Endothelial cell of umbilical vein (primary cell): ENCODE results near the gene CIP2A. TPM values are rescaled to one million over a fixed set of nuclear protein-coding genes. Genes with fewer than 3 reads are reported as not detected.

ENCODE experiments used
- BruUV-seq: library from RNA; stranded (reverse); fragments of 400-500 nt; replicated peaks from 2 replicates; lab custom pipeline; 2021; lab: Mats Ljungman, UMichigan
- CTCF ChIA-PET: fragments of 300-600, 350-600 bp; sonication (Branson Sonifier 250); formaldehyde crosslinking; loops from one replicate; lab custom pipeline; 2021; ENCODE audit warnings: antibody characterized with exemption, inconsistent platforms; lab: Charles Lee
- POLR2A ChIA-PET: fragments of 300-600, 350-600 bp; sonication (Branson Sonifier 250); formaldehyde crosslinking; loops from one replicate; lab custom pipeline; 2021; ENCODE audit warnings: antibody characterized with exemption, inconsistent platforms; lab: Charles Lee
- DNase-seq: peaks from one replicate; pipeline ENCODE4 v3.0.0-alpha.2; 2011; ENCODE audit warnings: low read depth, low spot score
- FAIRE-seq: peaks from 2 replicates; lab custom pipeline; 2011; peaks lifted over from hg19 to GRCh38; lab: Jason Lieb, UNC
- H2AFZ ChIP-seq: 2 replicates; pipeline ENCODE4 v1.6.0; 2012; ENCODE audit warnings: low read depth, low read length, control low read depth, inconsistent platforms
- H3K27ac ChIP-seq: 2 replicates; pipeline ENCODE4 v1.5.1; 2011; ENCODE audit warnings: low read depth, mild to moderate bottlenecking, control low read depth, low read length, moderate library complexity; ENCODE audit not compliant: insufficient read depth
- H3K27me3 ChIP-seq, 2 experiments: 2 replicates each; pipeline versions ENCODE4 v1.6.0 to v1.6.1; 2011; ENCODE audit warnings: low read length in 2 of 2, mixed read lengths in 1 of 2; ENCODE audit not compliant: control insufficient read depth in 2 of 2, insufficient read depth in 2 of 2
- H3K36me3 ChIP-seq, 2 experiments: 2 replicates in 1 of 2; 3 replicates in 1 of 2; pipeline ENCODE4 v1.5.1; 2011; ENCODE audit warnings: low read length in 2 of 2, mild to moderate bottlenecking in 1 of 2, moderate library complexity in 1 of 2; ENCODE audit not compliant: control insufficient read depth in 2 of 2, insufficient read depth in 2 of 2; ENCODE audit errors: extremely low read depth in 1 of 2
- H3K4me1 ChIP-seq: 3 replicates; pipeline ENCODE4 v1.5.1; 2011; ENCODE audit warnings: mild to moderate bottlenecking, low read length; ENCODE audit not compliant: control insufficient read depth, insufficient read depth; ENCODE audit errors: extremely low read depth
- H3K4me2 ChIP-seq: 2 replicates; pipeline ENCODE4 v1.6.1; 2011; ENCODE audit warnings: low read length, control low read depth, mixed read lengths; ENCODE audit not compliant: insufficient read depth
- H3K4me3 ChIP-seq, 3 experiments: fragments of 200-600 bp in 1 of 3; sonication (generic), shearing (Covaris generic) in 1 of 3; replicated peaks in 1 of 3; 2 replicates each; pipeline ENCODE4 v1.5.1; 2011 to 2016; ENCODE audit warnings: control low read depth in 3 of 3, low read length in 3 of 3, mild to moderate bottlenecking in 2 of 3, inconsistent platforms in 1 of 3, low read depth in 1 of 3, moderate library complexity in 1 of 3; ENCODE audit not compliant: insufficient read depth in 1 of 3
- H3K79me2 ChIP-seq: 2 replicates; pipeline ENCODE4 v1.6.0; 2012; ENCODE audit warnings: low read length, inconsistent platforms; ENCODE audit not compliant: control insufficient read depth, insufficient read depth
- H3K9ac ChIP-seq: replicated peaks from 2 replicates; pipeline ENCODE3; 2011; ENCODE audit warnings: low read length, control low read depth; ENCODE audit not compliant: insufficient read depth; ENCODE audit errors: extremely low read depth
- H3K9me1 ChIP-seq: replicated peaks from 3 replicates; pipeline ENCODE4 v1.6.0; 2011; ENCODE audit warnings: mild to moderate bottlenecking, low read length; ENCODE audit not compliant: control insufficient read depth, insufficient read depth; ENCODE audit errors: extremely low read depth
- H3K9me3 ChIP-seq: replicated peaks from 2 replicates; pipeline ENCODE4 v1.5.1; 2012; ENCODE audit warnings: low read length, inconsistent platforms; ENCODE audit not compliant: control insufficient read depth, insufficient read depth
- H4K20me1 ChIP-seq: replicated peaks from 2 replicates; pipeline ENCODE3; 2011; ENCODE audit warnings: mild to moderate bottlenecking, low read length; ENCODE audit not compliant: control insufficient read depth, insufficient read depth; ENCODE audit errors: extremely low read depth
- CTCF ChIP-seq, 2 donors: IDR thresholded peaks; 1 replicate in 1 of 2; 2 replicates in 1 of 2; pipeline ENCODE4 v1.5.1; 2011; ENCODE audit warnings: low read length in 2 of 2, mild to moderate bottlenecking in 2 of 2, moderate library complexity in 2 of 2, control low read depth in 1 of 2, inconsistent platforms in 1 of 2, low read depth in 1 of 2; ENCODE audit not compliant: insufficient read depth in 1 of 2; ENCODE audit errors: extremely low read depth in 1 of 2
- EZH2 ChIP-seq: IDR thresholded peaks from 2 replicates; pipeline ENCODE4 v1.6.1; 2012; ENCODE audit warnings: borderline replicate concordance, low read depth, mild to moderate bottlenecking, moderate library complexity, low read length, inconsistent platforms; ENCODE audit not compliant: severe bottlenecking
- FOS ChIP-seq: IDR thresholded peaks from 2 replicates; pipeline ENCODE4 v1.6.1; 2011; ENCODE audit warnings: mild to moderate bottlenecking, low read length, moderate library complexity, borderline replicate concordance; ENCODE audit not compliant: insufficient read depth
- GATA2 ChIP-seq: IDR thresholded peaks from 2 replicates; pipeline ENCODE4 v1.7.0; 2011; ENCODE audit warnings: low read depth, mild to moderate bottlenecking, moderate library complexity, mixed read lengths, low read length; ENCODE audit not compliant: insufficient read length, insufficient read depth
- JUN ChIP-seq: IDR thresholded peaks from 2 replicates; pipeline ENCODE4 v1.6.1; 2011; ENCODE audit warnings: borderline replicate concordance, low read depth; ENCODE audit not compliant: insufficient read length, insufficient read depth
- MAX ChIP-seq: IDR thresholded peaks from 2 replicates; pipeline ENCODE4 v1.6.1; 2011; ENCODE audit not compliant: insufficient read depth, insufficient read length
- MYC ChIP-seq: IDR thresholded peaks from one replicate; pipeline ENCODE4 v1.6.1; 2011; ENCODE audit warnings: mild to moderate bottlenecking, low read depth, low read length
- POLR2A ChIP-seq: IDR thresholded peaks from 2 replicates; pipeline ENCODE4 v1.6.1; 2012; ENCODE audit warnings: low read depth, mild to moderate bottlenecking, control low read depth, low read length
- POLR2AphosphoS5 ChIP-seq: IDR thresholded peaks from 2 replicates; pipeline ENCODE4 v1.6.1; 2012; ENCODE audit warnings: low read depth, mild to moderate bottlenecking, control low read depth, low read length, moderate library complexity; ENCODE audit not compliant: insufficient read depth
- dilution Hi-C: fragments of 300-500 bp; cut with MboI; formaldehyde crosslinking; loops from one replicate; pipeline ENCODE4 v1.15.0; 2019; ENCODE audit warnings: low sequenced_read_pairs; ENCODE audit not compliant: extremely low pct_ligation_motif_present
- intact Hi-C: fragments of 100-400 bp; cut with micrococcal nuclease; formaldehyde crosslinking; loops from one replicate; pipeline ENCODE4 v1.10.0; 2022
- polyA plus RNA-seq, 4 experiments: library from polyadenylated mRNA; depleted of rRNA in 3 of 4; stranded (reverse) in 3 of 4; unstranded in 1 of 4; fragments of >200 nt; gene quantifications; 2 replicates each; pipeline versions ENCODE4 v1.2.1 to v1.2.3, GENCODE V29; 2011 to 2012; ENCODE audit warnings: missing spikeins in 1 of 4
- total RNA-seq: library from RNA; stranded (reverse); gene quantifications from 2 replicates; pipeline ENCODE4 v1.2.3, GENCODE V29; 2021

Gene CIP2A
- total and polyA plus RNA-seq, 2 donors (not counting 3 experiments of a cell fraction or from before 2014, with no cell fraction given), result 9.4 to 33.7 TPM

- Histone ChIP-seq H3K27ac (no peak overlapping the region), H3K27me3 (no peaks in the 10 kb centered on the region), H3K9me1 (no peaks in the 10 kb centered on the region), H3K36me3 (no peaks in the 10 kb centered on the region), H3K9ac (no peak overlapping the region), H3K4me2 (no peak overlapping the region), H2AFZ (no peak overlapping the region), H3K4me1 (peaks cover 1% of the 10 kb centered on the region), H3K9me3 (no peaks in the 10 kb centered on the region), H3K4me3 (no peak overlapping the region), H3K79me2 (no peaks in the 10 kb centered on the region), H4K20me1 (no peaks in the 10 kb centered on the region)
- intact Hi-C loops (no loop called here), dilution Hi-C loops (no loop called here)
- no peak for FAIRE-seq
- TF ChIP-seq CTCF (IDR thresholded peaks at IDR 0.05; ENCODE audit: extremely low read depth in 1 of 2, insufficient read depth in 1 of 2, low read depth in 1 of 2, low read length in 2 of 2) (no peak), MYC (no peak), FOS (no peak), GATA2 (no peak), MAX (no peak), POLR2AphosphoS5 (no peak), JUN (no peak), POLR2A (no peak), EZH2 (no peak)
- ChIA-PET POLR2A (no interaction called here), CTCF (interaction anchor here (0.8 to 1.5 kb wide), 3 partner anchors 10 to 26 kb away, joined by 4 read pairs; no protein-coding TSS in a partner anchor)
- DNase-seq, result no peak
- no TSS peak for BruUV-seq
These were observed 9.1 kb upstream of the CIP2A start for GRCh38 chr3:108598375-108598774.
